H1 (cell line): ENCODE data around the gene CERKL. TPM values are rescaled to one million over a fixed set of nuclear protein-coding genes. Genes with fewer than 3 reads are reported as not detected.

Experiments used
- ASH2L ChIP-seq: fragments of 200-600, 300-600 bp; sonication (generic); IDR thresholded peaks from one replicate; pipeline ENCODE4 v1.7.1; 2017; ENCODE audit warnings: low read length
- CREB1 ChIP-seq: IDR thresholded peaks from 2 replicates; pipeline ENCODE4 v1.6.1; 2012; ENCODE audit warnings: inconsistent platforms
- FOSL1 ChIP-seq: IDR thresholded peaks from 2 replicates; pipeline ENCODE4 v1.6.1; 2011; ENCODE audit warnings: mild to moderate bottlenecking, low read depth, low read length, moderate library complexity; ENCODE audit not compliant: insufficient read depth
- HDAC6 ChIP-seq: IDR thresholded peaks from one replicate; pipeline ENCODE4 v1.7.1; 2012; ENCODE audit warnings: low read depth, mild to moderate bottlenecking, inconsistent platforms, low read length, moderate library complexity
- NANOG ChIP-seq: IDR thresholded peaks from 2 replicates; pipeline ENCODE4 v1.6.1; 2011; ENCODE audit warnings: low read length, low read depth, mild to moderate bottlenecking, inconsistent platforms; ENCODE audit not compliant: insufficient read depth, poor library complexity, severe bottlenecking
- SIRT6 ChIP-seq: IDR thresholded peaks from one replicate; pipeline ENCODE4 v1.7.1; 2012; ENCODE audit warnings: low read length, inconsistent platforms
- USF2 ChIP-seq: IDR thresholded peaks from 2 replicates; pipeline ENCODE4 v1.6.1; 2011; ENCODE audit warnings: low read length, improper control_type of control experiment
- polyA plus RNA-seq, 7 experiments: library from polyadenylated mRNA; depleted of rRNA in 3 of 7; stranded (reverse) in 5 of 7; unstranded in 2 of 7; fragments of >200 nt in 5 of 7; fragments of 200-250 nt in 2 of 7; gene quantifications; 1 replicate in 5 of 7; 2 replicates in 1 of 7; 4 replicates in 1 of 7; pipeline versions ENCODE4 v1.2.1 to v1.2.3, GENCODE V29; 2011 to 2013; ENCODE audit warnings: missing spikeins in 2 of 7, mixed read lengths in 2 of 7
- total RNA-seq: library from RNA; stranded (reverse); fragmentation: NEBNext Ultra II Directional; extraction: Animal tissue kit (Norgen Biotek cat#: 25700); gene quantifications from 2 replicates; pipeline ENCODE4 v1.2.1, GENCODE V29; 2021

CERKL gene
- total and polyA plus RNA-seq, 2 of the 8 experiments (the other 6 are each of a cell fraction or from before 2014, with no cell fraction given), result 0.05 TPM; not detected in 1

- TF ChIP-seq NANOG (no peak), HDAC6 (no peak), USF2 (no peak), SIRT6 (no peak), CREB1 (no peak), FOSL1 (no peak), ASH2L (no peak)
Observed at GRCh38 chr2:181589779-181590178, 67.1 kb downstream of the CERKL start (continued).
